ENCODE data around the gene NACAD.

GRCh38 chr7:45099891-45100760 lies 11.4 kb upstream of the NACAD start:
- no peak for TF ChIP-seq POLR2A (IDR thresholded peaks at IDR 0.05; ENCODE audit: extremely low read depth, insufficient read length)
- no peak for TF ChIP-seq CTCF (IDR thresholded peaks at IDR 0.05; ENCODE audit: low read depth, low read length)

Measured in NB4 (cell line).